Natural killer cell treated with Interleukin-12 subunit alpha and Interleukin-12 subunit beta and Interleukin-15 and Interleukin-18, amount 100 ng/mL, for 72 hours (primary cell): Measurements from ENCODE around the gene SARNP. TPM values are rescaled to one million over a fixed set of nuclear protein-coding genes. Genes with fewer than 3 reads are reported as not detected.

ENCODE experiments used
- total RNA-seq, 2 donors: library from RNA; stranded (reverse); gene quantifications; one replicate each; pipeline ENCODE4 v1.2.3, GENCODE V29; 2022

SARNP gene
- total RNA-seq, 2 donors from 2014 or later, result 68.0 to 74.9 TPM

Other genes with a start within 250 kb of the SARNP start
- gene OR2AP1, start 245.3 kb downstream of the SARNP start, total RNA-seq, result not detected
- gene OR10P1, start 180.8 kb downstream of the SARNP start, total RNA-seq, result not detected
- gene ITGA7, start 109.8 kb downstream of the SARNP start, total RNA-seq, result 1 to 10 TPM; 2.1 to 4.2 TPM
- 10 to 100 TPM; 54.8 to 85.8 TPM for gene BLOC1S1, start 101.7 kb downstream of the SARNP start, total RNA-seq
- 10 to 100 TPM; 10.2 to 11.7 TPM for gene RDH5, start 97.3 kb downstream of the SARNP start, total RNA-seq
- 100 to 1,000 TPM; 263 to 327 TPM for gene CD63, start 88.7 kb downstream of the SARNP start, total RNA-seq
- 10 to 100 TPM in 1 of 2 donors, 1 to 10 TPM in 1; 5.0 to 18.4 TPM for gene GDF11, start 74.6 kb downstream of the SARNP start, total RNA-seq
- 10 to 100 TPM; 36.9 to 56.7 TPM for gene ORMDL2, start 317 bp upstream of the SARNP start, total RNA-seq
- 10 to 100 TPM; 38.8 to 40.0 TPM for gene DNAJC14, start 11.9 kb upstream of the SARNP start, total RNA-seq
- gene MMP19, start 25.2 kb upstream of the SARNP start, total RNA-seq, result under 1 TPM in 1 of 2 donors, not detected in 1; 0.24 TPM
- 10 to 100 TPM; 31.6 to 34.0 TPM for gene PYM1, start 110.2 kb upstream of the SARNP start, total RNA-seq
- 100 to 1,000 TPM in 1 of 2 donors, 10 to 100 TPM in 1; 81.9 to 168 TPM for gene DGKA, start 113.4 kb upstream of the SARNP start, total RNA-seq
- under 1 TPM in 1 of 2 donors, not detected in 1; 0.40 TPM for gene PMEL, start 148.3 kb upstream of the SARNP start, total RNA-seq
- gene CDK2, start 149.1 kb upstream of the SARNP start, total RNA-seq, result 100 to 1,000 TPM in 1 of 2 donors, 10 to 100 TPM in 1; 72.3 to 178 TPM
- gene RAB5B, start 156.4 kb upstream of the SARNP start, total RNA-seq, result 10 to 100 TPM; 39.2 to 68.1 TPM
- 10 to 100 TPM; 12.2 to 17.6 TPM for gene SUOX, start 179.6 kb upstream of the SARNP start, total RNA-seq
- 10 to 100 TPM; 11.7 to 12.0 TPM for gene IKZF4, start 203.3 kb upstream of the SARNP start, total RNA-seq
- gene RPS26, start 224.2 kb upstream of the SARNP start, total RNA-seq, result 10 to 100 TPM; 24.6 to 48.3 TPM